Activated CD8-positive, alpha-beta memory T cell treated with anti-CD3 and anti-CD28 coated beads for 1 hour (primary cell): ENCODE results near the gene ARHGAP33.

Source experiments
- DNase-seq, 2 donors: peaks; one replicate each; pipeline ENCODE4 v3.0.0-alpha.2; 2020; ENCODE audit warnings: low read depth in 1 of 2; ENCODE audit errors: extremely low read depth in 1 of 2

Gene ARHGAP33

GRCh38 chr19:35776102-35776788, 881 bp downstream of the ARHGAP33 start:
- DNase-seq, result no peak

GRCh38 chr19:35777086-35777841, 1.9 kb downstream of the ARHGAP33 start:
- no peak for DNase-seq

GRCh38 chr19:35777961-35778360, 2.6 kb downstream of the ARHGAP33 start:
- DNase-seq, result no peak

GRCh38 chr19:35779033-35779432, 3.7 kb downstream of the ARHGAP33 start:
- DNase-seq, result no peak

GRCh38 chr19:35780058-35780457, 4.7 kb downstream of the ARHGAP33 start:
- DNase-seq, result no peak

- no peak for DNase-seq
Measured at GRCh38 chr19:35780717-35781116, 5.4 kb downstream of the ARHGAP33 start.

- DNase-seq, result no peak
Measured at GRCh38 chr19:35781650-35782049, 6.3 kb downstream of the ARHGAP33 start.

- DNase-seq, result no peak
Measured at GRCh38 chr19:35782589-35782988, 7.2 kb downstream of the ARHGAP33 start.

GRCh38 chr19:35783469-35784434, 8.4 kb downstream of the ARHGAP33 start:
- DNase-seq, result no peak

GRCh38 chr19:35784503-35785338, 9.4 kb downstream of the ARHGAP33 start:
- no peak for DNase-seq

- DNase-seq, result no peak
Measured at GRCh38 chr19:35785339-35785627, 9.9 kb downstream of the ARHGAP33 start.

- no peak for DNase-seq
Measured at GRCh38 chr19:35786299-35787160, 11.2 kb downstream of the ARHGAP33 start.

- no peak for DNase-seq
Measured at GRCh38 chr19:35787227-35787799, 11.9 kb downstream of the ARHGAP33 start.

- DNase-seq, result no peak
Measured at GRCh38 chr19:35788205-35788960, 13.0 kb downstream of the ARHGAP33 start.

GRCh38 chr19:35789195-35789977, 14.0 kb downstream of the ARHGAP33 start:
- no peak for DNase-seq

- no peak for DNase-seq
Measured at GRCh38 chr19:35789978-35790944, 14.9 kb downstream of the ARHGAP33 start.
